PC-3 (cell line): ENCODE results near the gene TRPM1. TPM values are rescaled to one million over a fixed set of nuclear protein-coding genes. Genes with fewer than 3 reads are reported as not detected.

Source experiments
- ATAC-seq: fragments of 200-7000 bp; cut with Tn5 transposase; 2 replicates; pipeline ENCODE4 v1.9.1; 2020; ENCODE audit warnings: mild to moderate bottlenecking, moderate library complexity
- BruUV-seq: library from RNA; stranded (reverse); fragments of 400-500 nt; replicated peaks from 2 replicates; lab custom pipeline; 2021; lab: Mats Ljungman, UMichigan
- CTCF ChIA-PET: fragments of 300-600 bp; sonication (Branson Sonifier 250); formaldehyde crosslinking; loops from one replicate; lab custom pipeline; 2022; ENCODE audit warnings: antibody characterized with exemption; lab: Charles Lee
- POLR2A ChIA-PET: fragments of 300-600 bp; sonication (Branson Sonifier 250); formaldehyde crosslinking; loops from one replicate; lab custom pipeline; 2022; ENCODE audit warnings: antibody characterized with exemption; ENCODE audit not compliant: unreplicated experiment; lab: Charles Lee
- DNase-seq: peaks from one replicate; pipeline ENCODE4 v3.0.0-alpha.2; 2015
- H2AFZ ChIP-seq: fragments of 300-600 bp; sonication (generic); 2 replicates; pipeline ENCODE4 v1.6.0; 2016; ENCODE audit warnings: antibody characterized with exemption, low read length
- H3F3A ChIP-seq: fragments of 300-600 bp; sonication (generic); one replicate; pipeline ENCODE4 v1.6.0; 2017; ENCODE audit warnings: antibody characterized with exemption, low read length, control low read depth, mild to moderate bottlenecking; ENCODE audit not compliant: unreplicated experiment
- H3K27ac ChIP-seq: fragments of 300-600 bp; sonication (generic); 2 replicates; pipeline ENCODE4 v1.5.1; 2016; ENCODE audit warnings: mild to moderate bottlenecking, low read length
- H3K27me3 ChIP-seq: fragments of 300-600 bp; sonication (generic); 2 replicates; pipeline ENCODE4 v1.6.1; 2016; ENCODE audit warnings: low read length, mixed read lengths
- H3K36me3 ChIP-seq: fragments of 300-600 bp; sonication (generic); 2 replicates; pipeline ENCODE4 v1.6.1; 2016; ENCODE audit warnings: low read depth, mixed run types, low read length, mixed read lengths
- H3K4me1 ChIP-seq: fragments of 300-600 bp; sonication (generic); 2 replicates; pipeline ENCODE4 v1.5.1; 2016; ENCODE audit warnings: low read length; ENCODE audit not compliant: insufficient read depth
- H3K4me2 ChIP-seq: fragments of 300-600 bp; sonication (generic); 2 replicates; pipeline ENCODE4 v1.6.0; 2016; ENCODE audit warnings: low read length
- H3K4me3 ChIP-seq: fragments of 300-600 bp; sonication (generic); 2 replicates; pipeline ENCODE4 v1.5.1; 2016; ENCODE audit warnings: mild to moderate bottlenecking, low read length, mixed read lengths
- H3K79me2 ChIP-seq: fragments of 300-600 bp; sonication (generic); 2 replicates; pipeline ENCODE4 v1.6.1; 2017; ENCODE audit warnings: low read length, mixed read lengths
- H3K9ac ChIP-seq: fragments of 300-600 bp; sonication (generic); 2 replicates; pipeline ENCODE4 v1.6.0; 2016; ENCODE audit warnings: mild to moderate bottlenecking, low read length
- H3K9me2 ChIP-seq: fragments of 300-600 bp; sonication (generic); replicated peaks from 2 replicates; pipeline ENCODE4 v1.6.1; 2016; ENCODE audit warnings: mixed run types, low read length, mixed read lengths
- H3K9me3 ChIP-seq: fragments of 300-600 bp; sonication (generic); 2 replicates; pipeline ENCODE4 v1.6.1; 2016; ENCODE audit warnings: low read length, mixed read lengths
- H4K20me1 ChIP-seq: fragments of 300-600 bp; sonication (generic); 2 replicates; pipeline ENCODE4 v1.6.1; 2016; ENCODE audit warnings: low read length, mixed read lengths
- EZH2 ChIP-seq: fragments of 300-600 bp; sonication (generic); IDR thresholded peaks from one replicate; pipeline ENCODE4 v1.6.1; 2017; ENCODE audit warnings: antibody characterized with exemption, mild to moderate bottlenecking, low read length; ENCODE audit not compliant: unreplicated experiment
- EZH2phosphoT487 ChIP-seq: fragments of 300-600 bp; sonication (generic); IDR thresholded peaks from 2 replicates; pipeline ENCODE4 v1.6.1; 2018; ENCODE audit warnings: mild to moderate bottlenecking, antibody characterized with exemption, low read length, borderline replicate concordance
- intact Hi-C: fragments of 100-400 bp; cut with micrococcal nuclease; formaldehyde crosslinking; loops from 2 replicates; pipeline ENCODE4 v1.9.0; 2023
- microRNA-seq: library from miRNA; unstranded; fragments of <30 nt; microRNA quantifications from one replicate; pipeline ENCODE4 v1.1.0, GENCODE V29; 2020; ENCODE audit not compliant: unreplicated experiment
- total RNA-seq: library from RNA; depleted of rRNA; stranded (reverse); fragments of >200 nt; gene quantifications from 2 replicates; pipeline ENCODE4 v1.2.3, GENCODE V29; 2014; rRNA removed
- TF ChIP-seq, protein P1 (sequence below): fragments of 300-600 bp; sonication (generic); conservative IDR thresholded peaks from 2 replicates; pipeline ENCODE4 v1.5.1; 2017; ENCODE audit warnings: antibody characterized with exemption, low read depth, mild to moderate bottlenecking, low read length

The TRPM1 gene
- total RNA-seq, 1 experiment from 2014 or later, result not detected

DNA sequence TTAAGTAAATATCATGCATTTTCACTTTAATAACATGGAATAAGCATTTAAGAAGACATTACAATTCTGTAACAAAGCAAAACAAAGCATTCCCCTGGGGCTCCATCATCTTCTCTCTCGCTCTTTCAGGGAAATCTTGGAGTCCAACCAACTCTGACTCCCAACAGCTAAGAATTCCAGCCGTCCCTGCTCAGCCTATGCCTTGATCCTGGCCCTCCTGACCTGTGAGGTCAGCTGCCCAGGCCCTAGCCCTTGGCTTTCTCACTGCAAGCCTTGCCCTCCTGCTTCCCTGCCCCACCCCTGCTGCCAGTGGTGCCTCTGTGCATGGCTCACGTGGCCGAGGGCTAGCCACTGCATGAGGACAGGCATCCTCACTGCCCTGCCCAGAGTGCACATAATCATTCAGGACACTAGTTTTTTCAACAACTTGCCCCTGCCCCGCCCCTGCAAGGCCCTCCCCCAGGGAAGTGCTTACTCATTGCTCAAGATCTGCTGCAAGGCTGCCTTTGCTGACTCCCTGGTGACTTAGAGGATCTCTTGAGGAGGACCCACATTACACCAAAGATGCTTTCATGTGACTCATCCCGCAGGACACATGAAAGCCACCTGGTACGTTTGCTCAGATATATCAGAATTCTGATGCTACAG, 147.7 kb downstream of the TRPM1 start:
- DNase-seq (peak; percentile 91), ATAC-seq (peak; percentile 97)
- no peaks in the 10 kb centered on the region for H3K9me3 ChIP-seq
- BruUV-seq, result no TSS peak
- H3K4me1 ChIP-seq, result peaks cover 16% of the 10 kb centered on the region
- peak overlapping the region; percentile 48 for H3K27ac ChIP-seq
- 0 out of 2 replicates have a peak overlapping the region, but pooled peaks have one; percentile 4 for H3K4me2 ChIP-seq
- no peak overlapping the region for H3K9ac ChIP-seq
- no peaks in the 10 kb centered on the region for H3F3A ChIP-seq
- no peaks in the 10 kb centered on the region for H4K20me1 ChIP-seq
- intact Hi-C loops, result loop anchor here (2.0 kb wide), 2 partner anchors 13 to 37 kb away; partner anchors contain the start of gene MTMR10
- no peaks in the 10 kb centered on the region for H3K9me2 ChIP-seq
- POLR2A ChIA-PET, result no interaction called here
- no peaks in the 10 kb centered on the region for H3K79me2 ChIP-seq
- H3K4me3 ChIP-seq, result no peak overlapping the region
- H3K27me3 ChIP-seq, result no peaks in the 10 kb centered on the region
- H2AFZ ChIP-seq, result no peak overlapping the region
- no peak for TF ChIP-seq EZH2
- TF ChIP-seq EZH2phosphoT487, result no peak
- TF ChIP-seq, protein P1, sequence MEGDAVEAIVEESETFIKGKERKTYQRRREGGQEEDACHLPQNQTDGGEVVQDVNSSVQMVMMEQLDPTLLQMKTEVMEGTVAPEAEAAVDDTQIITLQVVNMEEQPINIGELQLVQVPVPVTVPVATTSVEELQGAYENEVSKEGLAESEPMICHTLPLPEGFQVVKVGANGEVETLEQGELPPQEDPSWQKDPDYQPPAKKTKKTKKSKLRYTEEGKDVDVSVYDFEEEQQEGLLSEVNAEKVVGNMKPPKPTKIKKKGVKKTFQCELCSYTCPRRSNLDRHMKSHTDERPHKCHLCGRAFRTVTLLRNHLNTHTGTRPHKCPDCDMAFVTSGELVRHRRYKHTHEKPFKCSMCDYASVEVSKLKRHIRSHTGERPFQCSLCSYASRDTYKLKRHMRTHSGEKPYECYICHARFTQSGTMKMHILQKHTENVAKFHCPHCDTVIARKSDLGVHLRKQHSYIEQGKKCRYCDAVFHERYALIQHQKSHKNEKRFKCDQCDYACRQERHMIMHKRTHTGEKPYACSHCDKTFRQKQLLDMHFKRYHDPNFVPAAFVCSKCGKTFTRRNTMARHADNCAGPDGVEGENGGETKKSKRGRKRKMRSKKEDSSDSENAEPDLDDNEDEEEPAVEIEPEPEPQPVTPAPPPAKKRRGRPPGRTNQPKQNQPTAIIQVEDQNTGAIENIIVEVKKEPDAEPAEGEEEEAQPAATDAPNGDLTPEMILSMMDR, result no peak
- CTCF ChIA-PET, result no interaction called here
- peaks cover 30% of the 10 kb centered on the region for H3K36me3 ChIP-seq

DNA sequence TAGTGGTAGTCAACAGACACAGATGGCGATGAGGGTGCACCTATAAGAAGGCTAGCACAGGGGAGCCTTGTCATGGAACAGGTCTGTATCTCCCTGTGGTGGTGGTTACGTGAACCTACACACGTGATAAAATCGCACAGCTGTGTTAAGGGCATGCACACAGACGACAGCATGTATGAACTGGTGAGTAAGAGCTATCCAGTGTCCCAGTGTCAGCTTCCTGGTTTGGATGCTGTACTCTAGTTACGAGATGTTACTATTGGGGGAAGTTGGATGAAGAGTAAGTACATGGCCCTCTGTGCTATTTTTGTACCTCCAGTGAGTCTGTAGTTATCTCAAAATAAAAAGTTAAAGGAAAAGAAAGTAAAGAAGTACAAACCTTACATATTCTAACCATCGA, 148.3 kb downstream of the TRPM1 start:
- no peaks in the 10 kb centered on the region for H3F3A ChIP-seq
- no peak overlapping the region for H2AFZ ChIP-seq
- H3K4me1 ChIP-seq, result peaks cover 16% of the 10 kb centered on the region
- no peak overlapping the region for H3K27ac ChIP-seq
- intact Hi-C loops, result no loop called here
- no peaks in the 10 kb centered on the region for H3K9me2 ChIP-seq
- H3K9ac ChIP-seq, result no peak overlapping the region
- no peak overlapping the region for H3K4me3 ChIP-seq
- TF ChIP-seq EZH2phosphoT487, result no peak
- TF ChIP-seq EZH2, result no peak
- TF ChIP-seq, protein P1, result no peak
- no peaks in the 10 kb centered on the region for H3K9me3 ChIP-seq
- H4K20me1 ChIP-seq, result no peaks in the 10 kb centered on the region
- ATAC-seq, result no peak
- DNase-seq, result no peak
- no peak overlapping the region for H3K4me2 ChIP-seq
- POLR2A ChIA-PET, result no interaction called here
- no peaks in the 10 kb centered on the region for H3K79me2 ChIP-seq
- CTCF ChIA-PET, result no interaction called here
- BruUV-seq, result no TSS peak
- no peaks in the 10 kb centered on the region for H3K27me3 ChIP-seq
- H3K36me3 ChIP-seq, result peaks cover 31% of the 10 kb centered on the region

Small RNA genes within 50 kb of the gene (microRNA-seq; reads per million reads assigned to microRNA genes)
- not detected for gene MIR211

Other genes starting within 250 kb of the TRPM1 start
- 16.2 and 16.4 TPM in 2 replicates for gene FAN1, start 197.8 kb downstream of the TRPM1 start, total RNA-seq
- 7.6 and 9.7 TPM in 2 replicates for gene MTMR10, start 110.1 kb downstream of the TRPM1 start, total RNA-seq
- 10.1 and 11.4 TPM in 2 replicates for gene KLF13, start 225.1 kb upstream of the TRPM1 start, total RNA-seq